ENCODE measurements around the gene NLRP6.

The NLRP6 gene

GRCh38 chr11:256952-257737 lies 21.1 kb upstream of the NLRP6 start:
- H3K4me3 ChIP-seq (ENCODE audit: low read depth, low read length) = no peak overlapping the region
- DNase-seq (ENCODE audit: low read depth) = peak; percentile 35
- TF ChIP-seq CTCF (IDR thresholded peaks at IDR 0.05; ENCODE audit: insufficient read depth, low read depth, low read length, missing control alignments) = no peak

GRCh38 chr11:257766-258493 lies 20.3 kb upstream of the NLRP6 start:
- peak; percentile 19 for TF ChIP-seq CTCF (IDR thresholded peaks at IDR 0.05; ENCODE audit: insufficient read depth, low read depth, low read length, missing control alignments)
- no peak overlapping the region for H3K4me3 ChIP-seq (ENCODE audit: low read depth, low read length)
- DNase-seq (ENCODE audit: low read depth) = peak; percentile 30

- no peak for DNase-seq (ENCODE audit: low read depth)
- no peak for TF ChIP-seq CTCF (IDR thresholded peaks at IDR 0.05; ENCODE audit: insufficient read depth, low read depth, low read length, missing control alignments)
- H3K4me3 ChIP-seq (ENCODE audit: low read depth, low read length) = no peak overlapping the region
Measured at GRCh38 chr11:259413-259812, 18.8 kb upstream of the NLRP6 start.

- H3K4me3 ChIP-seq (ENCODE audit: low read depth, low read length) = no peak overlapping the region
- no peak for TF ChIP-seq CTCF (IDR thresholded peaks at IDR 0.05; ENCODE audit: insufficient read depth, low read depth, low read length, missing control alignments)
- no peak for DNase-seq (ENCODE audit: low read depth)
Measured at GRCh38 chr11:261624-262023, 16.6 kb upstream of the NLRP6 start.

GRCh38 chr11:266676-267439 lies 11.3 kb upstream of the NLRP6 start:
- H3K4me3 ChIP-seq (ENCODE audit: low read depth, low read length) = peak overlapping the region; percentile 26; the same call in 1 of the 2 replicates
- no peak for DNase-seq (ENCODE audit: low read depth)
- TF ChIP-seq CTCF (IDR thresholded peaks at IDR 0.05; ENCODE audit: insufficient read depth, low read depth, low read length, missing control alignments) = no peak

- H3K4me3 ChIP-seq (ENCODE audit: low read depth, low read length) = peak overlapping the region; percentile 95
- DNase-seq (ENCODE audit: low read depth) = peak; percentile 85
- no peak for TF ChIP-seq CTCF (IDR thresholded peaks at IDR 0.05; ENCODE audit: insufficient read depth, low read depth, low read length, missing control alignments)
Measured at GRCh38 chr11:267491-267994, 10.7 kb upstream of the NLRP6 start.

GRCh38 chr11:268716-269145 lies 9.5 kb upstream of the NLRP6 start:
- peak; percentile 91 for DNase-seq (ENCODE audit: low read depth)
- H3K4me3 ChIP-seq (ENCODE audit: low read depth, low read length) = peak overlapping the region; percentile 95

Data from GM12865 (cell line).